GM12864 (cell line): ENCODE measurements around the gene CADM1.

Source experiments
- DNase-seq: peaks from one replicate; pipeline ENCODE4 v3.0.0-alpha.2; 2011; ENCODE audit warnings: low read depth
- H3K4me3 ChIP-seq: 2 replicates; pipeline ENCODE4 v1.5.1; 2011; ENCODE audit warnings: mild to moderate bottlenecking, low read depth, low read length, control low read depth
- CTCF ChIP-seq: IDR thresholded peaks from 2 replicates; pipeline ENCODE4 v1.5.1; 2011; ENCODE audit warnings: low read depth, mild to moderate bottlenecking, moderate library complexity, low read length, control low read depth, inconsistent platforms; ENCODE audit errors: missing control alignments

Gene CADM1

GRCh38 chr11:115282923-115283322, 221.3 kb downstream of the CADM1 start:
- DNase-seq: no peak
- TF ChIP-seq CTCF: no peak
- H3K4me3 ChIP-seq: no peak overlapping the region

DNA sequence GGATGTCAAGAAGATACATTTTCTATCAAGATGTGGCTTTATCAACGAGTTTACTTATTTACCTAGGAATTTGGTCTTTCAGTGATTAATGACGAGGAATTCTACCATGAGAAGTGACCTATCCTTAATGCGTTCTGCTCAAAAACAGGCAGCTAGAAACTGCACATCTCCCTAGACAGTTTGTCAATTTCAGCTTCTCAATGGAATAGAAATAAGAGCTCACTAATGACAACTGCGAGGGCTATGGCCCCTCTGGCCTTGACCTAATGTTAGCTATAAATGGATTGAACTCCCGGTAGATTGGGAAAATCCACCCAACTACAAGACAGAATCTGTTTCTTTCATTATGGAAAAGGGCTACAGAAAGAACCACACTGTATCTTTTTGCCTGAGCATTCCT, 223.4 kb downstream of the CADM1 start:
- no peak overlapping the region for H3K4me3 ChIP-seq
- no peak for TF ChIP-seq CTCF
- DNase-seq: no peak

- TF ChIP-seq CTCF: no peak
- no peak overlapping the region for H3K4me3 ChIP-seq
- DNase-seq: no peak
Observed at GRCh38 chr11:115279813-115280761, 224.1 kb downstream of the CADM1 start.

GRCh38 chr11:115276799-115277198, 227.4 kb downstream of the CADM1 start:
- no peak for TF ChIP-seq CTCF
- DNase-seq: no peak
- no peak overlapping the region for H3K4me3 ChIP-seq

- no peak for DNase-seq
- TF ChIP-seq CTCF: no peak
- H3K4me3 ChIP-seq: no peak overlapping the region
Observed at GRCh38 chr11:115276191-115276590, 228.0 kb downstream of the CADM1 start.

- DNase-seq: no peak
- H3K4me3 ChIP-seq: no peak overlapping the region
- no peak for TF ChIP-seq CTCF
Observed at GRCh38 chr11:115275045-115275444, 229.2 kb downstream of the CADM1 start.

- no peak for DNase-seq
- H3K4me3 ChIP-seq: no peak overlapping the region
- TF ChIP-seq CTCF: no peak
Observed at GRCh38 chr11:115272925-115273324, 231.3 kb downstream of the CADM1 start.
